MCF 10A (cell line): ENCODE measurements around the gene UBL3. TPM values are rescaled to one million over a fixed set of nuclear protein-coding genes. Genes with fewer than 3 reads are reported as not detected.

ENCODE experiments used
- BruUV-seq: library from RNA; stranded (reverse); fragments of 400-500 nt; replicated peaks from 2 replicates; lab custom pipeline; 2021; lab: Mats Ljungman, UMichigan
- CTCF ChIA-PET: fragments of 300-600 bp; sonication (Branson Sonifier 250); formaldehyde crosslinking; extraction: SDS; loops from one replicate; lab custom pipeline; 2021; ENCODE audit warnings: antibody characterized with exemption, inconsistent platforms; lab: Yijun Ruan, JAX
- POLR2A ChIA-PET: fragments of 300-600, 350-650 bp; sonication (Branson Sonifier 250); formaldehyde crosslinking; extraction: SDS; loops from one replicate; lab custom pipeline; 2020; ENCODE audit warnings: antibody characterized with exemption, inconsistent platforms; lab: Yijun Ruan, JAX
- DNase-seq: peaks from one replicate; pipeline ENCODE4 v3.0.0-alpha.2; 2018; ENCODE audit not compliant: unreplicated experiment
- H3K27ac Mint-ChIP-seq: one replicate; pipeline ENCODE4 v1.8.0; 2022; ENCODE audit warnings: mild to moderate bottlenecking, low read depth, mixed read lengths; ENCODE audit not compliant: unreplicated experiment
- H3K27me3 Mint-ChIP-seq: one replicate; pipeline ENCODE4 v1.8.0; 2022; ENCODE audit warnings: mixed read lengths; ENCODE audit not compliant: insufficient read depth, unreplicated experiment
- H3K36me3 Mint-ChIP-seq: one replicate; pipeline ENCODE4 v1.8.0; 2022; ENCODE audit warnings: mild to moderate bottlenecking, moderate library complexity, mixed read lengths; ENCODE audit not compliant: insufficient read depth, unreplicated experiment
- H3K4me1 Mint-ChIP-seq: one replicate; pipeline ENCODE4 v1.8.0; 2022; ENCODE audit warnings: mixed read lengths; ENCODE audit not compliant: insufficient read depth, unreplicated experiment
- H3K4me3 Mint-ChIP-seq: one replicate; pipeline ENCODE4 v1.8.0; 2022; ENCODE audit warnings: mild to moderate bottlenecking, moderate library complexity, mixed read lengths; ENCODE audit not compliant: unreplicated experiment
- H3K9me3 Mint-ChIP-seq: one replicate; pipeline ENCODE4 v1.8.0; 2022; ENCODE audit warnings: mixed read lengths; ENCODE audit not compliant: unreplicated experiment
- CTCF ChIP-seq: fragments of 200-600 bp; IDR thresholded peaks from one replicate; pipeline ENCODE4 v1.8.0; 2022; ENCODE audit warnings: antibody characterized with exemption, mild to moderate bottlenecking; ENCODE audit not compliant: unreplicated experiment
- intact Hi-C: fragments of 100-400 bp; cut with micrococcal nuclease; formaldehyde crosslinking; loops from 2 replicates; pipeline ENCODE4 v1.14.1; 2022
- total RNA-seq: library from RNA; stranded (reverse); gene quantifications from 2 replicates; pipeline ENCODE4 v1.2.3, GENCODE V29; 2022

UBL3 gene
- total RNA-seq, 1 experiment from 2014 or later: 18.2 TPM

DNA sequence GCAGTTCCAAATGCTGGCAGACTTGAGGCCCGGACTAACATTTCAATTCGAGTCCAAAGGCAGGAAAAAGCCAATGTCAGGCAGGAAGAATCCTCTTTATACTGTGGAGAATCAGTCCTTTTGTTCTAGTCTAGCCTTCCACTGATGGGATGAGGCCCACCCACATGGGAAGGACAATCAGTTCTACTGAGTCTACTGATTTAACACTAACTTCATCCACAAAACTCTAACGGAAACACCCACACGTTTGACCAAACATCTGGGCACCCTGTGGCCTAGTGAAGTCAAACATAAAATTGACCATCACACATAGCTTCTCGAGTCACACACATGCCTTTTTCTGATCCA lies 100.3 kb downstream of the UBL3 start:
- H3K4me3 Mint-ChIP-seq: no peak overlapping the region

GRCh38 chr13:29749401-29750182 lies 100.8 kb downstream of the UBL3 start:
- no peaks in the 10 kb centered on the region for H3K9me3 Mint-ChIP-seq
- peaks cover 7% of the 10 kb centered on the region for H3K4me1 Mint-ChIP-seq
- TF ChIP-seq CTCF: no peak
- H3K27ac Mint-ChIP-seq: no peak overlapping the region
- CTCF ChIA-PET: no interaction called here
- POLR2A ChIA-PET: no interaction called here
- BruUV-seq: no TSS peak
- peaks cover 15% of the 10 kb centered on the region for H3K27me3 Mint-ChIP-seq
- H3K4me3 Mint-ChIP-seq: no peak overlapping the region
- H3K36me3 Mint-ChIP-seq: no peaks in the 10 kb centered on the region
- intact Hi-C loops: no loop called here
- peak; percentile 20 for DNase-seq

More for the DNA sequence above, 100.3 kb downstream of the UBL3 start:
- Mint-ChIP-seq H3K27ac (no peak overlapping the region), H3K36me3 (no peaks in the 10 kb centered on the region), H3K9me3 (no peaks in the 10 kb centered on the region), H3K27me3 (peaks cover 9% of the 10 kb centered on the region), H3K4me1 (peaks cover 7% of the 10 kb centered on the region)
- no peak for DNase-seq
- ChIA-PET CTCF (no interaction called here), POLR2A (interaction anchor here (0.7 kb wide), 1 partner anchor 229 kb away, joined by 3 read pairs; no protein-coding TSS in a partner anchor)
- BruUV-seq: no TSS peak
- intact Hi-C loops: no loop called here
- no peak for TF ChIP-seq CTCF

- no peaks in the 10 kb centered on the region for H3K36me3 Mint-ChIP-seq
- H3K27ac Mint-ChIP-seq: no peak overlapping the region
- no peak for TF ChIP-seq CTCF
- intact Hi-C loops: no loop called here
- ChIA-PET CTCF (no interaction called here), POLR2A (no interaction called here)
- no peaks in the 10 kb centered on the region for H3K9me3 Mint-ChIP-seq
- no peak for DNase-seq
- no TSS peak for BruUV-seq
- H3K4me1 Mint-ChIP-seq: peaks cover 7% of the 10 kb centered on the region
- peaks cover 15% of the 10 kb centered on the region for H3K27me3 Mint-ChIP-seq
- no peak overlapping the region for H3K4me3 Mint-ChIP-seq
Measured at GRCh38 chr13:29748097-29748496, 102.3 kb downstream of the UBL3 start.

DNA sequence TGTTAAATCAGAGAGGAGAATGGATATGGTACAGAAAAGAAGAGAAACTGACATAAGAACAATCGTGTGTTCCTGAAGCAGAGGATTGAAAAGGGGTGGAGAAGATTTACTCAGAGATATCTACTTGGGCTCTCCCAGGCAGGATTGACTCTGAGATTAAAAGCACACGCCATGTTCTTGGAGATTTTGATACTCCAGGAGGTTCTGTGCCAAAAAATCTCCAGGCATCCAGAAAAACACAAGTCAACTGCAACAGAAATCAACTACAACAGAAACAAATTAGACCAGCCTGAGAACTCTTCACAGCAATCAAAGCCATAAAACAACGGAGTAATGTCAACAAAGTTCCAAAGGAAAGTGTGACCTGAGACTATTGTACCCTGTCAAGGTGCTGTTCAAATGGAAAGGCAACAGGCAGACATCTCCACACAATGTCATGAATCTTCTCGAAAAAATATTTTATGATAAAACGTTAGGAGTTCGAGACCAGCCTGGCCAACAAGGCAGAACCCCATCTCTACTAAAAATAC lies 104.2 kb downstream of the UBL3 start:
- Mint-ChIP-seq H3K4me1 (no peaks in the 10 kb centered on the region), H3K4me3 (no peak overlapping the region), H3K36me3 (no peaks in the 10 kb centered on the region), H3K9me3 (no peaks in the 10 kb centered on the region), H3K27me3 (peaks cover 15% of the 10 kb centered on the region), H3K27ac (no peak overlapping the region)
- no peak for TF ChIP-seq CTCF
- intact Hi-C loops: no loop called here
- BruUV-seq: no TSS peak
- CTCF ChIA-PET: no interaction called here
- DNase-seq: no peak
- POLR2A ChIA-PET: no interaction called here
